Fibroblast of villous mesenchyme (primary cell): Measurements from ENCODE around the gene S100A8. TPM values are rescaled to one million over a fixed set of nuclear protein-coding genes. Genes with fewer than 3 reads are reported as not detected.

ENCODE experiments used
- DNase-seq: peaks from one replicate; pipeline ENCODE4 v3.0.0-alpha.2; 2010; ENCODE audit warnings: low read depth
- H3K4me3 ChIP-seq: 2 replicates; pipeline ENCODE4 v1.5.1; 2011; ENCODE audit warnings: low read depth, mild to moderate bottlenecking, low read length
- total RNA-seq: library from RNA; depleted of rRNA; stranded (reverse); fragments of >200 nt; gene quantifications from 2 replicates; pipeline ENCODE4 v1.2.3, GENCODE V29; 2012
- TF ChIP-seq, protein P1 (sequence below): IDR thresholded peaks from 2 replicates; pipeline ENCODE4 v1.5.1; 2012; ENCODE audit warnings: low read depth, mild to moderate bottlenecking, low read length; ENCODE audit not compliant: insufficient read depth

Gene S100A8
- total RNA-seq, 1 donor, result not detected

DNA sequence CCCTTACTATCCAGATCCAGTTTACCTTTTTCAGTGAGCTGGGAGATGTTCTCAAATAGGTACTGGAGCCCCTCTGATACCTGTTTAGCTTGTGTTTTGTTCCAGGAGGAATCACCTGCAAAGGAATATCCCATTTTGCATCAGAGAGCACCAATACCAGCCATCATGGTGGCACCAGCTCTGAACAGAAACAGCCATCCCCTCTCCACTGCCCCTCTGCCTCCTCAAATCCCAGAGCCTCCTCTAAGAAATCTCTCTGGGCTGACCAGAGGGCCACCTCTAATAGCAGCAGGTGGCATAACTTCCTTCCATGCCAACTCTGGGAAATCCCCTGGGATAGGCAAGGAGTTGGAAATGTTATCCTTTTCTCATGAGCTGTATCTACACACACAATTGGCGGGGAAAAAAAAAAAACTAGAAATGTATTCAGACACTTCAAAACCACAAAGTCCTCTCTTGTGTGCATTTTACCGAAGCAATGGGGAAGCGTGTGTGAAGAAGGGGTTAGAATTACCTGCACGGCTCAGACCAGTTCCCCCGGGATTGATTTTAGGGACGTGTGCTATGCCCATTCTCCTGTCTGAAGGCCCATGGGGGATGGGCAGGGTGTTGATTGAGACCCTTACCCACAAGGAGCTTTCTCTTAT is 44.7 kb downstream of the S100A8 start:
- DNase-seq, result no peak
- TF ChIP-seq, protein P1, sequence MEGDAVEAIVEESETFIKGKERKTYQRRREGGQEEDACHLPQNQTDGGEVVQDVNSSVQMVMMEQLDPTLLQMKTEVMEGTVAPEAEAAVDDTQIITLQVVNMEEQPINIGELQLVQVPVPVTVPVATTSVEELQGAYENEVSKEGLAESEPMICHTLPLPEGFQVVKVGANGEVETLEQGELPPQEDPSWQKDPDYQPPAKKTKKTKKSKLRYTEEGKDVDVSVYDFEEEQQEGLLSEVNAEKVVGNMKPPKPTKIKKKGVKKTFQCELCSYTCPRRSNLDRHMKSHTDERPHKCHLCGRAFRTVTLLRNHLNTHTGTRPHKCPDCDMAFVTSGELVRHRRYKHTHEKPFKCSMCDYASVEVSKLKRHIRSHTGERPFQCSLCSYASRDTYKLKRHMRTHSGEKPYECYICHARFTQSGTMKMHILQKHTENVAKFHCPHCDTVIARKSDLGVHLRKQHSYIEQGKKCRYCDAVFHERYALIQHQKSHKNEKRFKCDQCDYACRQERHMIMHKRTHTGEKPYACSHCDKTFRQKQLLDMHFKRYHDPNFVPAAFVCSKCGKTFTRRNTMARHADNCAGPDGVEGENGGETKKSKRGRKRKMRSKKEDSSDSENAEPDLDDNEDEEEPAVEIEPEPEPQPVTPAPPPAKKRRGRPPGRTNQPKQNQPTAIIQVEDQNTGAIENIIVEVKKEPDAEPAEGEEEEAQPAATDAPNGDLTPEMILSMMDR, result no peak
- H3K4me3 ChIP-seq, result no peak overlapping the region

DNA sequence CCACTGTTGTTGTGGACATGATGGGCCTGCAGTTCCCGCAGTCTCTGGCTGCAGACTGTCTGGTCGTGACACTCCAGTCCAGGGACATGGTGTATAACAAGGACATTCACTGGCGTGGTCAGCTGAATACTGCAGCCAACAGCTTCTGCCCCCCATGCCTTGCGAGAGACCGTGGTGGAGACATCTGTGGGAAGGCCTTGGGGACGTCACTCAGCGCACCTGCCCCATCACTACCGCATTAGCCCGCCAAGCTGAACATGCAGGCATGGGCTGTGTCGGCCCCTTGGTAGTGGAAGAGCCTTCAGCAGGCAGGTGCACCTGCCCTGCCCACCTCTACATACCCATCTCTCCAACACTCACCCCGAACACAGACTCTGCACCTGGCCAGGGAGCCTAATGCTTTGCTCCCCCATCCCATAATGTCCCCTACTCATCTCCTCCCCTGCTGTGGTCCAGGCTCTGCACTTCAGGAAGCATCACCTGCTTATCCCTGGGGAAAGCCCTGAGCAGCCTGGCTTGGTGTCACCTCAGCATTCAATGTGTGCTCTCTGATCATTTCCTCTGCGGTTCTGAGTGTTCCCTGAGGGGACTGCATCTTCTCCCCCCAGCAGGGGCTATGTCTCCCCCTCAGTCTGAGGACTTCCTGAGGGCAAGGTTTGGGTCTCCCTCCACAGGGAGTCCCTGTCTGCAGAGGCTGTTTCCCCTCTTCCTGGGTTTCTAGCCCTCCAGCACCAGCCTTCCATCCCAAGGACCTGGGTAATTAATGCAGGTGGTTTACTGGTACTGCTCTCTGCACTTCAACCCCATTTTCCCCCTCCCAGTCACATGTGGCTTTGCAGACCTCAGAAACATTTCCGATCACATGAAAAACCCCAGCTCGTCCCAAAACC is 45.4 kb downstream of the S100A8 start:
- TF ChIP-seq, protein P1, result no peak
- H3K4me3 ChIP-seq, result no peak overlapping the region
- DNase-seq, result no peak

DNA sequence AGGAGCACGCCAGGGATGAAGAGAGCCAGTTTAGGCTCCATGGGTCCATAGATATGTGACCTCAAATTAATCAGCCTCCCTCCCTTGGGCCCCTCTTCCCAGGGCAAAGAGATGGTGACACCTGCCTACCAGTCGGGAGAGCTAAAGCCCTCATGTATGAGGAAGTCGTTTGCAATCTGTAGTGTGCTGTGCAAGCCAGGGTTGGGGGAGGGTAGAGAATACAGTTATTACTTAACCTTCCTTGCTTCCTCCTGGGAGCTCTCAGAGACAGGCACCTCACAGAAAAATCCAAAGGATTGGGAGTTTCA is 46.2 kb downstream of the S100A8 start:
- no peak for DNase-seq
- TF ChIP-seq, protein P1, result no peak
- no peak overlapping the region for H3K4me3 ChIP-seq

DNA sequence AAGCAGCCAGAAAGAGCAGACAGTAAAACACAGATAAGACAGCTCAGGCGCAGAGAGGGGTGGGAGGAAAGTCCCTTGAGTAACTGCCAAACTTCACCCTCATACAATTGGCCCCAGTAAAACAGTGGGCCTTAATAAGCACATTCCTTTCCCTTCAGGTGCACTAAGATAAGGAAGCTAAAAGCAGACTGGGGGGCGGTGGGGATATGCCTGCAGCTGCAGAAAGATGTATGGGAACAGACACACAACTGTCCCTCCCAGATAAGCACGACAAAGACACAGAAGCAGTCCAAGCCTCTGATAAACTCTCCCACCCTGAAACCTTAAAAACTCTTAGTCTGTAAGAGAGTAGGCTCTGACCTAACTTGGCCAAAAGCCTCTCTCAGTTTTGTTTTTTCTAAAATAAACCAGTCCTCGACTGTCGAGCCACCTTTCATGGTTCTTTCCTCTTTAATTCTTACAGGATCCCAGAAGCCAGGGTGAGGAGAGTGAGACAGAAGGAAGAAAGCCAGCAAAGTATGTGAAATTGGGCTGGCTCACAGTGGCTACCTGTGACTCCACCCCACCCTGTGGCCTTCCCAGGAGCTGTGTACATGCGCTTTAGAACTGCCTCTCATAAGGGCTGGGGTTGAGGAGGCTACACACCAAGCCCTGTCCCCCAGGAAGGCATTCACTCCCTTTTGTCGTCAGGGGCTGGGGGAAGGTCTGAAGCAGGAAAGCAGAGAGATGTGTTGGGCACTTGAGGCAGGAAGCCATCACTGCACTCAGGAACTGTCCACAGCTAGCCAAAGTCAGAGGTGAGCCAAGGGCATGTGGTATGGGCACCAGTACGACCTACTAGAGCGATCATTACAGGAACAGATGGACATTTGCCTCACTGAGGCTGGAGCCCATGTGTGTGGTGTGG is 46.8 kb downstream of the S100A8 start:
- TF ChIP-seq, protein P1, result no peak
- H3K4me3 ChIP-seq, result no peak overlapping the region
- no peak for DNase-seq

DNA sequence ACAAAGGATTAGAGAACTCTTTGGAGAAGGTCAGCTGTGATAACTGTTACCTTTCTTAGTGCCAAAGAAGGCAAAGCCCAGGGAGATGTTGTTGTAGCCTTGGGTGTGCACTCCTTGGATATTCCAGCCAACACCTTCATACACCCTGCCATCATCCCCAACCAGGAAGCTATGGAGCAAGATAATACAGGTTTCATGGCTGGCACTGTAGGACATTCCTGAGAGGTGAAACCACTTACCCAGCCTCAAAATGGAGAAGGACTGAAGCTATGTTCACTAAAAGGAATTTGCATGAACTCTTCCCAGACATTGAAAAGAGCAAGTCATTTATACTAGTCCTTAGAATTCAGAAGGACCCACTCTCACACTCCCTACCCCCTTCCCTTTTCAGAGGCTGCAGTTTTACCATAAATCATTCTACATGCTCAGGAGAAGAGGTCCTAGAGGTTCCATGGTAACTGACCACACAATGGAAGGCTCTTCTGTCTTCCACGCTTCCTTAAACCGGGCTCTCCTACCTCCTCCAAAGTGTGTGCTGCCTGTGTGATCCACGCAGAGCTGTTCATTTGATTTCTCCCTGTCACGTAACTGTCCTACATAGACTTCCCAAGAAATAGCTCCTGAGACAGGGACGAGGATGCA is 47.7 kb downstream of the S100A8 start:
- TF ChIP-seq, protein P1, result no peak
- no peak overlapping the region for H3K4me3 ChIP-seq
- no peak for DNase-seq

DNA sequence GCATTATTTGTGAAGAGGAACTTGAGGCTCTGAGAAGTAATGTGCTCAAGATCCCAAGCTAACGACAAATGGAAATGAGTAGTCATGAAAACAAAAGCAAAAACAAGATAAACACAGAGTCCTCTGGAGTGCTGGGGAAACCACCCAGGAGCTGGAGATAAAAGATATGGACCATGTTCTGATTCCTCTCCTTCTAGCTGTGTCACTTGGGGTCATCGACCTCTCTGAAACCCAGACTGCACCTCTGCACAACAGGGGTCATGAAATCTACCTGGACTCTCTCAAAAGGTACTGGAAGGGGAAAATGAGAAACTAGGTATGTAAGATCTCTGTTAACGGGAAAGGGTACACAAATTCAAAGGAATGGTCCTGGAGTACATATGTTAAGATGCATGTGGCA is 48.7 kb downstream of the S100A8 start:
- TF ChIP-seq, protein P1, result no peak
- DNase-seq, result no peak
- no peak overlapping the region for H3K4me3 ChIP-seq
